ENCODE measurements around the gene TPCN1.
A peak's percentile ranks its signal among the peaks of the same experiment; 100 is the strongest.

Gene TPCN1

DNA sequence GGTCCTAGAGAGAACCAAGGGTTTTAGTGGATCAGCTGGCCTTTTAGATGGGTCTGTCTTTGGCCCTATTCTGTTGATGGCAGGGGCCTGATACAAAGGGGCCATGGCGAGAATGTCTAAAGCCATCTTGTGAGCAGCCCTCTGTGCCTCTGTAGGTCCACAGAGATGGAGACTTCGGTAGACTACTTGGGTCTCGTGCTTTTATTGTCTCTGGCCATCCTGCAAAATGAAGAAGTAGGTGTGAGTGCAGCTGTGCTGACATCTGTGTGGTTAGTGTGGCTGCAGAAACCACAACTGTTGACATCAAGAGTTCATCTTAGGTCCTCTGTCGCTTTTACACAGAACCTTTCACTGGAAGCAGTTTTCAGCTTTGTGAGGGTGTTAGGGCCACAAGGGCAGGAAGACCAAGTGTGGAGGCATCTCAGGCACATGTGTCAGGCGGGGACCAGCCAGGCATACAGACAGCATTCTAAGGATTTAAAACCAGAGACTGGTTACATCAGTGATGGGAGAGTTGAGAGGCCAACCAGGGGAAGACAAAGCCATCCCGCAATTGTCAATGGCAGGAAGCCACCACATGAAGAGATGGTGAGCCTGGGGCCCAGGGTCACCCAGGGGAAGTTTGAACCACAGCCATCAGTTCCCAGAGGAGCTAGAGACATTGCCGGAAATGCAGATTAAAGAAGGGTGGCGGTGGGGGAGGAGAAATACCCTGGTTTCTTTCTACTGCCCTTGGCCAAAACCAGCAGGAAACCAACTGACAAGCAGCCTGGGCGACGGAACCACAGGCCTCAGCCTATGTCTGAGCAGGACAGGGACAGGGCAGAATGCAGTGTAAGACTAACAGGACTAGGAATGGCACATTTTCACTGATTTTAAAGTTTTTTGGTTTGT, 13.0 kb upstream of the TPCN1 start:
- H3K9me3 ChIP-seq (ENCODE audit: control insufficient read depth, low read length) = no peaks in the 10 kb centered on the region
- DNase-seq (ENCODE audit: low read depth) = no peak
- peaks cover 5% of the 10 kb centered on the region for H3K4me1 ChIP-seq (ENCODE audit: control insufficient read depth, insufficient read depth, low read length)
- no peaks in the 10 kb centered on the region for H3K27me3 ChIP-seq (replicated peaks; ENCODE audit: control insufficient read depth, insufficient read depth, low read length)
- no peaks in the 10 kb centered on the region for H3K36me3 ChIP-seq (ENCODE audit: control insufficient read depth, insufficient read depth, low read length, severe bottlenecking)
- H3K9ac ChIP-seq (ENCODE audit: low read length) = no peak overlapping the region
- H3K4me3 ChIP-seq (ENCODE audit: low read length) = no peak overlapping the region

DNA sequence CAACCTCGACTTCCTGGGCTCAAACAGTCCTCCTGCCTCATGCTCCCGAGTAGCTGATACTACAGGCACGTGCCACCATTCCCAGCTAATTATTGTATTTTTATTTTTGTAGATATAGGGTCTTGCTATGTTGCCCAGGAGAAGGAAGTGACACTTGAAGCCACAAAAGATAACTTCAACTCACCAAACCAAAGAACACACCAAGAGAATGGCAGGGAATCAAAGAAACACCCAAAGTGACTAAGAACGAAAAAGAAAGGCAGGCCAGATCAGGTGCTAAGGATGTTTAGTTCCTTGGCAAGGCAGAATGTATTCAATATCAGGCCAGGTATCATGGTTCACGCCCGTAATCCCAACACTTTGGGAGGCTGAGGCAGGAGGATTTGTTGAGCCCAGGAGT, 10.1 kb upstream of the TPCN1 start:
- Histone ChIP-seq H3K27me3 (replicated peaks; ENCODE audit: control insufficient read depth, insufficient read depth, low read length) (no peaks in the 10 kb centered on the region), H3K9me3 (ENCODE audit: control insufficient read depth, low read length) (no peaks in the 10 kb centered on the region)

DNA sequence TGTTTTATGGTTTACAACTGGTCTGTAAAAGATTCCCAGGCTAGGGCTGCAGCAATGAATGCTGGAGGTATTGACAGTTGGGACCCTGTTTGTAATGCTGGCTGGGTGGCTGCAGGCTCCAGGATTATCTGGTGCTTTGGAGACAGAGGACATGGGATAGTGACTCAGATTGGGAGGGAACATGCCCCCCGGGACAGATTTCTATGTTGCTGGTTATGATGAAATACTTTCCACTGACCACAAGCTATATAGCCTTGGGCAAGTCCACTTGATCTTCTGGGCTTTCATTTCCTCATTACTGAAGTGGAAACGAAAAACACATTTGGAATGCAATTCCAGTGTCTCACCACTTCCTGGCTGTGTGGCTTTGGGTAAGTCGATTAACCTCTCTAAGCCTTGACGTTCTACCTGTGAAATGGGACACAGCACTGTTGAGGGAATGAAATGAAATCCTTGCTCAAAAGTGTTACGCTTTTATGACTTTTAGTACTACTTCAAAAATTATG, 6.3 kb upstream of the TPCN1 start:
- Histone ChIP-seq H3K9ac (ENCODE audit: low read length) (peak overlapping the region; percentile 64), H3K4me1 (ENCODE audit: control insufficient read depth, insufficient read depth, low read length) (peaks cover 40% of the 10 kb centered on the region), H3K4me3 (ENCODE audit: low read length) (no peak overlapping the region), H3K27me3 (replicated peaks; ENCODE audit: control insufficient read depth, insufficient read depth, low read length) (no peaks in the 10 kb centered on the region), H3K36me3 (ENCODE audit: control insufficient read depth, insufficient read depth, low read length, severe bottlenecking) (no peaks in the 10 kb centered on the region), H3K9me3 (ENCODE audit: control insufficient read depth, low read length) (no peaks in the 10 kb centered on the region)
- DNase-seq (ENCODE audit: low read depth) = peak; percentile 99

More for the DNA sequence above, 10.1 kb upstream of the TPCN1 start:
- no peak for DNase-seq (ENCODE audit: low read depth)
- Histone ChIP-seq H3K36me3 (ENCODE audit: control insufficient read depth, insufficient read depth, low read length, severe bottlenecking) (no peaks in the 10 kb centered on the region), H3K4me3 (ENCODE audit: low read length) (no peak overlapping the region), H3K9ac (ENCODE audit: low read length) (no peak overlapping the region), H3K4me1 (ENCODE audit: control insufficient read depth, insufficient read depth, low read length) (peaks cover 23% of the 10 kb centered on the region)

DNA sequence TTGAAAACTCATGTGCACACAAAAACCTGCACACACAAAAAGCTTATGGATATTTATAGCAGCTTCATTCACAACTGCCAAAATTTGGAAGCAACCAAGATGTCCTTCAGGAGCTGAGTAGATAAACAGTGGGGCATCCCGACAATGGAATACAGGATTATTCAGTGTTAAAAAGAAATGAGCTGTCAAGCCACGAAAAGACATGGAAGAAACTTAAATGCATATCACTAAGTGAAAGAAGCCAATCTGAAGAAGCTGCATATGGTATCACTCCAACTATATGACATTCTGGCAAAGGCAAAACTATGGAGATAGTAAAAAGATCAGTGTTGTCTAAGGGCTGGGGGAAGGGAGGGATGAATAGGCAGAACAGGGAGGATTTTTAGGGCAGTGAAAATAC, 5.2 kb upstream of the TPCN1 start:
- no peaks in the 10 kb centered on the region for H3K36me3 ChIP-seq (ENCODE audit: control insufficient read depth, insufficient read depth, low read length, severe bottlenecking)
- peak; percentile 17 for DNase-seq (ENCODE audit: low read depth)

DNA sequence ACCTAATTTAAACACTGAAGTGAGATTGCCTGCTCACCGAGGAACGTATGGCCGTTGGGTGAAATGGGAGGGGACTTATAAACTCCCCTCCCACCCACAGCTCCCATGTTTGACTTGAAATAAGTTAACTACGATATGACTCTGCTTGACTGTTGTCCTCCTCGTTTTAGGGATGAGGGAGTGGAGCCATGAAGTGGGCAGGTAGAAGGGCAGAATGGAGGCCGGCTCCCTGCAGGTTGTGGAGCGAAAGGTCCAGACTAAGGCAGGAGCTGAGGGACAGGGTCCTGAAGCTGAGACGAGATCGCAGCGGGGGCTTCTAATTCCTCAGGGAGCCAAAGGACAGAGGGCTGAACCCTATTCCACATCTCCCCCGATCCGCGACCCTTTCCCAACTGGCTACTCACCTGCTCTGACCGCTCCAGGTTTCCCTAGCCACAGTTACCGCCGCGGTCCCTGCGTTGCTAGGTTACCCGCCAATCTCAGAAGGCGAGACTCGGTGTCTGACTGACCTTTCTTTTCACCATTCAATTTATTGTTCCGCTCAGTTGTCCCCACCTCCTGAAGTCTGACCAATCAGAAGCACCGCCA, 577 bp upstream of the TPCN1 start:
- Histone ChIP-seq H3K27me3 (replicated peaks; ENCODE audit: control insufficient read depth, insufficient read depth, low read length) (no peaks in the 10 kb centered on the region), H3K36me3 (ENCODE audit: control insufficient read depth, insufficient read depth, low read length, severe bottlenecking) (no peaks in the 10 kb centered on the region), H3K9me3 (ENCODE audit: control insufficient read depth, low read length) (no peaks in the 10 kb centered on the region), H3K4me3 (ENCODE audit: low read length) (peak overlapping the region; percentile 85), H3K9ac (ENCODE audit: low read length) (peak overlapping the region; percentile 66), H3K4me1 (ENCODE audit: control insufficient read depth, insufficient read depth, low read length) (peaks cover 46% of the 10 kb centered on the region)
- peak; percentile 30 for DNase-seq (ENCODE audit: low read depth)

More for the DNA sequence above, 5.2 kb upstream of the TPCN1 start:
- no peaks in the 10 kb centered on the region for H3K27me3 ChIP-seq (replicated peaks; ENCODE audit: control insufficient read depth, insufficient read depth, low read length)
- H3K4me1 ChIP-seq (ENCODE audit: control insufficient read depth, insufficient read depth, low read length) = peaks cover 40% of the 10 kb centered on the region
- H3K4me3 ChIP-seq (ENCODE audit: low read length) = no peak overlapping the region
- H3K9ac ChIP-seq (ENCODE audit: low read length) = no peak overlapping the region
- no peaks in the 10 kb centered on the region for H3K9me3 ChIP-seq (ENCODE audit: control insufficient read depth, low read length)

DNA sequence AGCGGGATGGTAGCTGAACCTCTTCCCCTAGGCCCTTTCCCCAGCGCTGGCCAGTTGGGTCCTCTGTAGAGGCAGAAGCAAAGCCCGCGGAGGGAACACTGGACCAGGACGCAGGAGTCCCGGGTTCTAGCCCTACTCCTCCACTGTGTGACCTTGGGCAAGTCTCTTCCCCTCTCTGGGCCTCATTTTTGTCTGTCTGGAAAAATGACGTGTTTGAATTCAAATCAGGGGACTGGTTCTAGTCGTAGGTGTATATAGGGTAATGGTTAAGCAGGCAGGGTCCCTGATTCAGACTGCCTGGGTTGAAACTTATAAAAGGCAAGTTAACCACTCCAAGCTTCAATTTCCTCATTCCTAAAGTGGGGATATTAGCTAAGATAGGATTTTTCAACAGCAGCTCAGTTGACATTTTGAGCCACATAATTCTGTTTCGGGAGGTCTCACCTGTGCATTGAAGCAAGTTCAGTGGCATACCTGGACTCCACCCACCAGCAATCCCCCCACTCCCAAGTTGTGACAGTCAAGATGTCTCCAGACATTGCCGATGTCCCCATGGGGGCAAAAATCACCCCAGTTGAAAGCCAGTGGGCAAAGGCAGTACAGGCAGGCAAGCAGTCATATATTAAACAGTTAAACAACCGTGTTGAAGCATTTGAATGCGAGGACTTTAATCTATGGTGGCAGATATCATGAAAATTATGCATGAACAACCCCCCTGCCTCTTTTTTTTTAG, 899 bp downstream of the TPCN1 start:
- Histone ChIP-seq H3K4me1 (ENCODE audit: control insufficient read depth, insufficient read depth, low read length) (peaks cover 31% of the 10 kb centered on the region), H3K9me3 (ENCODE audit: control insufficient read depth, low read length) (no peaks in the 10 kb centered on the region), H3K27me3 (replicated peaks; ENCODE audit: control insufficient read depth, insufficient read depth, low read length) (no peaks in the 10 kb centered on the region), H3K9ac (ENCODE audit: low read length) (peak overlapping the region; percentile 86), H3K4me3 (ENCODE audit: low read length) (peak overlapping the region; percentile 82), H3K36me3 (ENCODE audit: control insufficient read depth, insufficient read depth, low read length, severe bottlenecking) (no peaks in the 10 kb centered on the region)
- peak; percentile 67 for DNase-seq (ENCODE audit: low read depth)

DNA sequence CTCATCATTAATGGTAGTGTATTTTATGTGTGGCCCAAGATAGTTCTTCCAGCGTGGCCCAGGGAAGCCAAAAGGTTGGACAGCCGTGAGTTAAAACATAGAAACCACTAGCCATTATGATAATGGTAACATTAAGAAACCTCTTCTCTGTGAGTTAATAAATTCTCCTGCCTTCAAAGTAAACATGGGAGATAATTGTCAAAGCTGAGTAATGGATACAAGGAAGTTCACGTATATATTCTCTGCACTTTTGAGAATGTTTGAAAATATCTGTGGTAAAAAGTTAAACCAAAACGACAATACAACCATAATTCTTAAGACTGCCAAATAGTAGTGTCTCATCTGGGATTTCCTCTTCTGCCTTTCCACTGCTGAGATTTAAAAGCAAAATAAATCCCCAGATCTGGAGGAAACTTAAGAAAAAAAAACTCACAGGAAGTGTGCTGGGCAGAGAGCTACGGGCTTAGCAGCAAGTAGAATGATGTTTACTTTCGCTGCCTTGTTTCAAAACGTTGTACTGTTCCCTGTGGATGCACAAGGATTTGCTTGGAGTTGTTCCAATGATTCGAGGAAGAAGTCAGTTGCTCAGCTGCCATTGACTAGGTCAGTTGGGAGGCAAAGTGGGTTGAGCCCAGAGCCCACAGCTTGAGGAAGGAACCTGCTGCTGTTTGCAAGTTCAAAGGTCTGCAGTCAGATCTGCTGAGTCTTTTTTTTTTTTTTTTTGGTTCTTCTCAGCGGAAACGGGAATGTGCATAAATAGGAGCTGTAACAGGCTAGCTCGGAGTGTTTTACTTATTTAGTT, 1.7 kb downstream of the TPCN1 start:
- Histone ChIP-seq H3K4me1 (ENCODE audit: control insufficient read depth, insufficient read depth, low read length) (peaks cover 30% of the 10 kb centered on the region), H3K9ac (ENCODE audit: low read length) (peak overlapping the region; percentile 86), H3K27me3 (replicated peaks; ENCODE audit: control insufficient read depth, insufficient read depth, low read length) (no peaks in the 10 kb centered on the region), H3K9me3 (ENCODE audit: control insufficient read depth, low read length) (no peaks in the 10 kb centered on the region), H3K4me3 (ENCODE audit: low read length) (peak overlapping the region; percentile 82), H3K36me3 (ENCODE audit: control insufficient read depth, insufficient read depth, low read length, severe bottlenecking) (no peaks in the 10 kb centered on the region)
- peak; percentile 87 for DNase-seq (ENCODE audit: low read depth)

DNA sequence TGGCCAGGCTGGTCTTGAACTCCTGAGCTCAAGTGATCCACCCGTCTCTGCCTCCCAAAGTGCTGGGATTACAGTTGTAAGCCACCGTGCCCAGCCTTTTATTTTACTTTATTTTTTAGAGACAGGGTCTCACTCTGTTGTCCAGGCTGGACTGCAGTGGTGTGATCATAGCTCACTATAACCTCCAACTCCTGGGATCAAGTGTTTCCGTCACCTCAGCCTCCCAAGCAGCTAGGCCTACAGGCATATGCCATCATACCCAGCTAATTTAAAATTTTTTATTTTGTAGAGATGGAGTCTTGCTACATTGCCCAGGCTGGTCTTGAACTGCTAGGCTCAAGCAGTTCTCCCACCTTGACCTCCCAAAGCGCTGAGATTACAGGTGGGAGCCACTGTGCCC, 3.7 kb downstream of the TPCN1 start:
- peaks cover 40% of the 10 kb centered on the region for H3K4me1 ChIP-seq (ENCODE audit: control insufficient read depth, insufficient read depth, low read length)
- H3K27me3 ChIP-seq (replicated peaks; ENCODE audit: control insufficient read depth, insufficient read depth, low read length) = no peaks in the 10 kb centered on the region
- H3K9me3 ChIP-seq (ENCODE audit: control insufficient read depth, low read length) = no peaks in the 10 kb centered on the region
- no peak overlapping the region for H3K9ac ChIP-seq (ENCODE audit: low read length)
- DNase-seq (ENCODE audit: low read depth) = no peak
- no peak overlapping the region for H3K4me3 ChIP-seq (ENCODE audit: low read length)
- no peaks in the 10 kb centered on the region for H3K36me3 ChIP-seq (ENCODE audit: control insufficient read depth, insufficient read depth, low read length, severe bottlenecking)

DNA sequence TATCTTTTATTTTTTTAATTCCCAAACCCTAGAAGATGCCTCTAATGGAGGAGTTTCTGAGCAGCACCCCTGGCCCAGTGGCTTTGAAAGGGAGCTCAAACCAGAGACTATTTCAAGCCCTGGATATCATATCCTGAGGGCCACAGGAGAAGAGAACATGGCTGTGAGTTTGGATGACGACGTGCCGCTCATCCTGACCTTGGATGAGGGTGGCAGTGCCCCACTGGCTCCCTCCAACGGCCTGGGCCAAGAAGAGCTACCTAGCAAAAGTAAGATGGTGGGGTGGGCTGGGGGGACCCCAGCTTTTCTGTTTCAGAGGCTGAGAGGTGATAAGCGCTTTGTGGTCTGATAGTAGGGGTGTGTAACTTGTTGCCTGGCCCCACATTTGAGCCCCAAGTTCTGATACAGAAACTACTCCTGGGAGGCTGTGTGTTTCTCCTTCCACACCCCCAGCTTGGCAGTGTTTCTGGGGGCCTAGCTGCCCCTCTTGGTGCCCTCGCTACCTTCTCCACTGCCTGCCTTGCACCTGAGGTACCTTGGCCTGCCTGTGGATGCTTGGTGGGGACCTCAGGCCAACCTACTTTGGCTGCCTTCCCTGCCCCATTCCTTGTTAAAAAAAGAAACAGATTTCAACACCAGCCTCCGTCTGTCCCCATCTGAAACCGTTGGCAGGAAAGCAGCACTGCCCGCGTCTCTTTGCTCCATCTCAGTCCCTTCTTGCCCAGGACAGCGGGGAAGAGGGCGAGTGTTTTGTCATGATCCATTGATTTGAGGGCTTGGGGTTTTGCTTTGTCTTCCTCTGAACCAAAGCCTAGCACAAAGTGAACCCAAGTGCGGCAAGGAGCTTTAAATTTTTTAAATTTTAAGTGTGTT, 5.7 kb downstream of the TPCN1 start:
- Histone ChIP-seq H3K9me3 (ENCODE audit: control insufficient read depth, low read length) (no peaks in the 10 kb centered on the region), H3K9ac (ENCODE audit: low read length) (no peak overlapping the region), H3K4me1 (ENCODE audit: control insufficient read depth, insufficient read depth, low read length) (peaks cover 37% of the 10 kb centered on the region), H3K4me3 (ENCODE audit: low read length) (no peak overlapping the region), H3K36me3 (ENCODE audit: control insufficient read depth, insufficient read depth, low read length, severe bottlenecking) (peaks cover 13% of the 10 kb centered on the region), H3K27me3 (replicated peaks; ENCODE audit: control insufficient read depth, insufficient read depth, low read length) (no peaks in the 10 kb centered on the region)
- no peak for DNase-seq (ENCODE audit: low read depth)

Measured in adipocyte (in vitro differentiated cells).